HG02759 (cell line): ENCODE results near the gene C12orf43.

ENCODE experiments used
- ATAC-seq: cut with Tn5 transposase; IDR thresholded peaks from one replicate; pipeline ENCODE4 v1.9.1; 2021; ENCODE audit warnings: mild to moderate bottlenecking, moderate library complexity; ENCODE audit not compliant: unreplicated experiment

C12orf43 gene

GRCh38 chr12:120979862-120980696 is 36.2 kb downstream of the C12orf43 start:
- ATAC-seq: no peak

- ATAC-seq: no peak
Measured at GRCh38 chr12:120979220-120979861, 36.9 kb downstream of the C12orf43 start.

- ATAC-seq: no peak
Measured at GRCh38 chr12:120978296-120979219, 37.7 kb downstream of the C12orf43 start, which contains the start of gene HNF1A. HNF1A (plus strand) TSS chr12:120978543; CDS start chr12:120978769, 226 bp downstream.

GRCh38 chr12:120977531-120978295 is 38.6 kb downstream of the C12orf43 start:
- no peak for ATAC-seq

GRCh38 chr12:120972870-120973543 is 43.3 kb downstream of the C12orf43 start:
- ATAC-seq: no peak

GRCh38 chr12:120971299-120972180 is 44.7 kb downstream of the C12orf43 start:
- no peak for ATAC-seq

GRCh38 chr12:120970310-120970709 is 46.0 kb downstream of the C12orf43 start:
- ATAC-seq: no peak

- no peak for ATAC-seq
Measured at GRCh38 chr12:120965534-120966091, 50.7 kb downstream of the C12orf43 start.

- ATAC-seq: no peak
Measured at GRCh38 chr12:120964298-120964697, 52.0 kb downstream of the C12orf43 start.

GRCh38 chr12:120962532-120963020 is 53.7 kb downstream of the C12orf43 start:
- ATAC-seq: no peak

GRCh38 chr12:120961604-120962531 is 54.4 kb downstream of the C12orf43 start:
- no peak for ATAC-seq

- no peak for ATAC-seq
Measured at GRCh38 chr12:120960657-120961056, 55.6 kb downstream of the C12orf43 start.

GRCh38 chr12:120959111-120959878 is 57.0 kb downstream of the C12orf43 start:
- ATAC-seq: no peak

- no peak for ATAC-seq
Measured at GRCh38 chr12:120956579-120957300, 59.5 kb downstream of the C12orf43 start.

- no peak for ATAC-seq
Measured at GRCh38 chr12:120955232-120955631, 61.1 kb downstream of the C12orf43 start.

- ATAC-seq: no peak
Measured at GRCh38 chr12:120950807-120951206, 65.5 kb downstream of the C12orf43 start.
